K562 (cell line): ENCODE data around the gene HSF5. TPM values are rescaled to one million over a fixed set of nuclear protein-coding genes. Genes with fewer than 3 reads are reported as not detected.

Source experiments
- ATAC-seq: fragments of 200-7000 bp; cut with Tn5 transposase; 3 replicates; pipeline ENCODE4 v1.9.1; 2020; ENCODE audit warnings: moderate library complexity
- BruUV-seq: library from RNA; stranded (reverse); fragments of 400-500 nt; replicated peaks from 2 replicates; lab custom pipeline; 2021; lab: Mats Ljungman, UMichigan
- CTCF ChIA-PET: fragments of 300-600 bp; formaldehyde crosslinking; extraction: SDS; loops from one replicate; lab custom pipeline; 2021; ENCODE audit warnings: low intra/inter-chr PET ratio; lab: Yijun Ruan, JAX
- POLR2A ChIA-PET: fragments of 300-600, 350-650 bp; sonication (Branson Sonifier 250); formaldehyde crosslinking; extraction: SDS; loops from one replicate; lab custom pipeline; 2021; ENCODE audit warnings: antibody characterized with exemption, inconsistent platforms; lab: Yijun Ruan, JAX
- DNase-seq, 4 experiments: peaks; one replicate each; pipeline versions ENCODE4 v3.0.0 to v3.0.0-alpha.2; 2011 to 2018; ENCODE audit warnings: low spot score in 3 of 4, mixed read lengths in 3 of 4; ENCODE audit errors: extremely low read depth in 1 of 4
- FAIRE-seq: peaks from 2 replicates; lab custom pipeline; 2011; peaks lifted over from hg19 to GRCh38; lab: Jason Lieb, UNC
- H2AFZ ChIP-seq: 2 replicates; pipeline ENCODE4 v1.6.0; 2011; ENCODE audit warnings: low read depth, low read length, control low read depth, inconsistent platforms
- H3K27ac ChIP-seq: fragments of 200-600 bp; 3 replicates; pipeline ENCODE4 v1.8.0; 2011; ENCODE audit warnings: low read depth, mild to moderate bottlenecking, control low read depth, inconsistent platforms, low read length, moderate library complexity, mixed read lengths; ENCODE audit errors: extremely low read depth
- H3K27me3 ChIP-seq, 2 experiments: fragments of 300-600 bp in 1 of 2; 2 replicates in 1 of 2; 3 replicates in 1 of 2; pipeline versions ENCODE4 v1.6.0 to v1.8.0; 2011; ENCODE audit warnings: inconsistent platforms in 2 of 2, low read length in 2 of 2, mild to moderate bottlenecking in 1 of 2, mixed read lengths in 1 of 2, moderate library complexity in 1 of 2; ENCODE audit not compliant: control insufficient read depth in 2 of 2, insufficient read depth in 2 of 2
- H3K36me3 ChIP-seq: fragments of 300-600 bp; 3 replicates; pipeline ENCODE4 v1.8.0; 2011; ENCODE audit warnings: mild to moderate bottlenecking, low read length, inconsistent platforms; ENCODE audit not compliant: control insufficient read depth, insufficient read depth
- H3K4me1 ChIP-seq, 2 experiments: fragments of 200-600 bp in 1 of 2; replicated peaks in 1 of 2; 2 replicates in 1 of 2; 3 replicates in 1 of 2; pipeline versions ENCODE4 v1.5.1 to v1.8.0; 2011; ENCODE audit warnings: inconsistent platforms in 2 of 2, low read length in 2 of 2, mild to moderate bottlenecking in 1 of 2, mixed read lengths in 1 of 2, moderate library complexity in 1 of 2; ENCODE audit not compliant: control insufficient read depth in 2 of 2, insufficient read depth in 2 of 2
- H3K4me2 ChIP-seq: 2 replicates; pipeline ENCODE4 v1.6.1; 2011; ENCODE audit warnings: low read length, control low read depth, inconsistent platforms, mixed read lengths; ENCODE audit not compliant: insufficient read depth
- H3K4me3 ChIP-seq: fragments of 200-600 bp; sonication (generic), shearing (Covaris generic); 2 replicates; pipeline ENCODE4 v1.5.1; 2016; ENCODE audit warnings: control low read depth, inconsistent platforms
- H3K79me2 ChIP-seq: fragments of 200-600 bp; 3 replicates; pipeline ENCODE4 v1.8.0; 2011; ENCODE audit warnings: low read length, inconsistent platforms; ENCODE audit not compliant: control insufficient read depth, insufficient read depth
- H3K9ac ChIP-seq, 2 experiments: 2 replicates each; pipeline versions ENCODE4 v1.6.0 to v1.6.1; 2011; ENCODE audit warnings: low read depth in 2 of 2, low read length in 2 of 2, control low read depth in 1 of 2, inconsistent platforms in 1 of 2, mild to moderate bottlenecking in 1 of 2, mixed read lengths in 1 of 2; ENCODE audit not compliant: insufficient read depth in 1 of 2
- H3K9me1 ChIP-seq: one replicate; pipeline ENCODE4 v1.6.0; 2011; ENCODE audit warnings: inconsistent platforms, mild to moderate bottlenecking, low read length, moderate library complexity; ENCODE audit not compliant: control insufficient read depth, insufficient read depth
- H3K9me3 ChIP-seq: replicated peaks from 2 replicates; pipeline ENCODE4 v1.5.1; 2011; ENCODE audit warnings: low read depth, low read length, inconsistent platforms; ENCODE audit not compliant: control insufficient read depth, insufficient read depth
- H4K20me1 ChIP-seq: replicated peaks from 2 replicates; pipeline ENCODE4 v1.6.1; 2011; ENCODE audit warnings: low read length, inconsistent platforms, mixed read lengths; ENCODE audit not compliant: control insufficient read depth, insufficient read depth
- HNRNPH1 ChIP-seq: fragments of 200-400 bp; formaldehyde crosslinking; optimal IDR thresholded peaks from 2 replicates; pipeline ENCODE3; 2017; ENCODE audit warnings: low read depth, mild to moderate bottlenecking, low read length, moderate library complexity
- LARP7 ChIP-seq: fragments of 450-650 bp; IDR thresholded peaks from 2 replicates; pipeline ENCODE4 v1.6.1; 2016
- MTA3 ChIP-seq: fragments of 450-650 bp; formaldehyde crosslinking; IDR thresholded peaks from 2 replicates; pipeline ENCODE4 v1.6.1; 2017; ENCODE audit warnings: mild to moderate bottlenecking, borderline replicate concordance
- PBX2 ChIP-seq, 2 experiments: IDR thresholded peaks in 1 of 2; conservative IDR thresholded peaks in 1 of 2; 2 replicates each; pipeline ENCODE4 v1.6.1; 2016; ENCODE audit warnings: low read depth in 2 of 2, mild to moderate bottlenecking in 1 of 2, missing compliant biosample characterization in 1 of 2, missing genetic modification characterization in 1 of 2, moderate library complexity in 1 of 2
- PCBP1 ChIP-seq: fragments of 200-400 bp; formaldehyde crosslinking; IDR thresholded peaks from 2 replicates; pipeline ENCODE4 v1.6.1; 2018; ENCODE audit warnings: mild to moderate bottlenecking, low read depth, low read length; ENCODE audit not compliant: poor library complexity, severe bottlenecking
- RBM22 ChIP-seq: fragments of 200-400 bp; formaldehyde crosslinking; IDR thresholded peaks from 2 replicates; pipeline ENCODE4 v1.6.1; 2018; ENCODE audit warnings: low read length, low read depth; ENCODE audit not compliant: poor library complexity, severe bottlenecking
- RBM39 ChIP-seq: fragments of 200-400 bp; formaldehyde crosslinking; optimal IDR thresholded peaks from 2 replicates; pipeline ENCODE3; 2018; ENCODE audit warnings: low read depth, low read length
- SIRT6 ChIP-seq: IDR thresholded peaks from one replicate; pipeline ENCODE4 v1.6.1; 2012; ENCODE audit warnings: low read depth, mild to moderate bottlenecking, control low read depth, inconsistent platforms, low read length, moderate library complexity
- SMARCA5 ChIP-seq: fragments of 450-650 bp; IDR thresholded peaks from 2 replicates; pipeline ENCODE4 v1.6.1; 2016
- SMC3 ChIP-seq: conservative IDR thresholded peaks from 2 replicates; pipeline ENCODE4 v1.6.1; 2011; ENCODE audit warnings: low read depth, low read length, improper control_type of control experiment; ENCODE audit not compliant: insufficient read depth
- TRIM28 ChIP-seq: fragments of 450-650 bp; IDR thresholded peaks from 2 replicates; pipeline ENCODE4 v1.6.1; 2017
- ZBED1 ChIP-seq: IDR thresholded peaks from 2 replicates; pipeline ENCODE4 v1.6.1; 2014
- ZHX1 ChIP-seq: fragments of 150-350 bp; conservative IDR thresholded peaks from 2 replicates; pipeline ENCODE4 v1.6.1; 2014; ENCODE audit warnings: low read length
- ZNF140 ChIP-seq: fragments of 250-450 bp; sonication (Bioruptor Pico); IDR thresholded peaks from 2 replicates; pipeline ENCODE4 v1.8.0; 2021; ENCODE audit warnings: moderate library complexity, mild to moderate bottlenecking, inconsistent platforms
- ZNF41 ChIP-seq: fragments of 250-450 bp; sonication (Bioruptor Pico); conservative IDR thresholded peaks from 2 replicates; pipeline ENCODE4 v1.4.0; 2020; ENCODE audit warnings: mild to moderate bottlenecking
- ZNF764 ChIP-seq: fragments of 250-450 bp; sonication (Bioruptor Pico); IDR thresholded peaks from 2 replicates; pipeline ENCODE4 v1.4.0; 2020; ENCODE audit warnings: low read depth, mild to moderate bottlenecking, moderate library complexity
- ZZZ3 ChIP-seq: fragments of 450-650 bp; IDR thresholded peaks from 2 replicates; pipeline ENCODE4 v1.6.1; 2016; ENCODE audit warnings: antibody characterized with exemption, mild to moderate bottlenecking, moderate library complexity
- WGBS: fragments of 100-300 bp; shearing (Covaris generic); methylation state at CpG from one replicate; pipeline ENCODE4 v1.1.6; 2016; ENCODE audit warnings: low coverage, mixed read lengths; ENCODE audit not compliant: insufficient coverage; ENCODE audit errors: missing lambda C conversion rate; 5-methylcytosine and 5-hydroxymethylcytosine counted together
- in situ Hi-C: fragments of 300-500 bp; cut with MboI; formaldehyde crosslinking; loops from 4 replicates; pipeline ENCODE4 v1.15.0; 2018; ENCODE audit warnings: inconsistent platforms, mixed read lengths
- intact Hi-C: fragments of 100-400 bp; cut with micrococcal nuclease; formaldehyde crosslinking; loops from 2 replicates; pipeline ENCODE4 v1.14.2; 2022
- polyA plus RNA-seq, 8 experiments: library from polyadenylated mRNA; depleted of rRNA in 4 of 8; stranded (reverse) in 5 of 8; unstranded in 3 of 8; fragments of >200 nt; fragmentation: Nextera tagmentation in 2 of 8; fragmentation: Illumina TruSeq in 1 of 8; extraction: Ambion mirVana in 2 of 8; extraction: Trizol in 1 of 8; gene quantifications; 2 replicates each; pipeline versions ENCODE4 v1.2.1 to v1.2.3, GENCODE V29; 2011 to 2014; ENCODE audit warnings: inconsistent platforms in 1 of 8, missing spikeins in 1 of 8
- total RNA-seq, 7 experiments: library from RNA; depleted of rRNA in 6 of 7; stranded (reverse); fragments of >200 nt in 6 of 7; fragmentation: Illumina TruSeq in 2 of 7; extraction: Trizol in 2 of 7; gene quantifications; 2 replicates each; pipeline versions ENCODE4 v1.2.1 to v1.2.3, GENCODE V29; 2011 to 2021; ENCODE audit warnings: low replicate concordance in 1 of 7

Gene HSF5
- total and polyA plus RNA-seq, 9 of the 15 experiments (the other 6 are each of a cell fraction or from before 2014, with no cell fraction given) = 0.04 TPM; not detected in 8

GRCh38 chr17:58413684-58414083 lies 74.5 kb downstream of the HSF5 start (continued):
- TF ChIP-seq RBM22 (no peak), RBM39 (no peak), SMC3 (no peak)

- Histone ChIP-seq H3K4me3 (0 out of 2 replicates have a peak overlapping the region, but pooled peaks have one; percentile 4), H3K27me3 (no peaks in the 10 kb centered on the region), H4K20me1 (no peaks in the 10 kb centered on the region), H3K4me1 (peaks cover 7 to 11% of the 10 kb centered on the region in 2 experiments; a peak in 4 of 5 replicates), H3K27ac (peak overlapping the region; percentile 59; the same call in 2 of the 3 replicates), H3K9me3 (no peaks in the 10 kb centered on the region), H2AFZ (peak overlapping the region; percentile 73), H3K9ac (peak overlapping the region in 1 of 2 experiments; percentile 59; a peak in 2 of 4 replicates), H3K9me1 (no peaks in the 10 kb centered on the region), H3K36me3 (no peaks in the 10 kb centered on the region), H3K79me2 (peaks cover 53% of the 10 kb centered on the region), H3K4me2 (peak overlapping the region; percentile 49)
- 17% methylated on average over 3 of the region's 3 CpGs for WGBS
- ChIA-PET POLR2A (interaction anchor here (1.2 to 5.8 kb wide), 3 partner anchors 60 to 81 kb away, joined by 3 to 79 read pairs (median 3); no protein-coding TSS in a partner anchor), CTCF (no interaction called here)
- peak; percentile 38 for ATAC-seq
- in situ Hi-C loops (no loop called here), intact Hi-C loops (no loop called here)
- FAIRE-seq = peak; percentile 55
- no TSS peak for BruUV-seq
- peak in 3 of 4 experiments; percentile 19 to 54 (median 44) for DNase-seq
- TF ChIP-seq LARP7 = no peak
- no peak for TF ChIP-seq ZNF140 (CRISPR knock-in tag)
- TF ChIP-seq MTA3 = no peak
- TF ChIP-seq ZHX1 = no peak
- no peak for TF ChIP-seq PCBP1
- no peak for TF ChIP-seq PBX2 (CRISPR knock-in tag; IDR thresholded peaks at IDR 0.05; ENCODE audit: low read depth)
- TF ChIP-seq PBX2 (tag; conservative IDR thresholded peaks at IDR 0.05; ENCODE audit: low read depth) = no peak
- TF ChIP-seq SIRT6 = no peak
- TF ChIP-seq ZZZ3 = no peak
- TF ChIP-seq ZNF41 (CRISPR knock-in tag) = no peak
- no peak for TF ChIP-seq ZNF764 (CRISPR knock-in tag)
- no peak for TF ChIP-seq HNRNPH1
- no peak for TF ChIP-seq TRIM28
- no peak for TF ChIP-seq ZBED1
- TF ChIP-seq SMARCA5 = 0 out of 2 replicates have a peak, but pooled peaks have one; percentile 17
Observed at GRCh38 chr17:58412961-58413586, 75.1 kb downstream of the HSF5 start.
